Measurements from ENCODE around the gene OPA1.

The OPA1 gene

DNA sequence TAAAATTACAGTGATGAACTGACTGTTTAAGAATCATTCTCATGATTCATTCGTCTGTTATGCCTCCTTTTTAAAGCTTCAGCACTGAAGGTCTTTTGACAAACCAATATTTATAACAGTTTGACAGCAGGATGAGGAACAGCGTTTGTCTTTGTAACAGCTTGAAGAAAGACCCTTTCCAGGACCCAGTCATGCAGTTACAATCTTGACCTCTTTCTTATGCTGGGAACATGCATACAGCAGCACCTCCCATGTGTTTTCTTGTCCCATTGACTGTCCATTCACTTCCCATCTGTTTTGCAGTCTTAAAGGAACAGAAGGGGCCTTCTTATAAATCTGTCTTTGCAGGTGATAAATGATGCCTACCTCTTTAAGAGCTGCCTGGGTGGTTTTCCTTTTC, 87.2 kb downstream of the OPA1 start:
- H3K27me3 ChIP-seq (ENCODE audit: insufficient read depth, low read depth) = no peaks in the 10 kb centered on the region
- H4K20me1 ChIP-seq (ENCODE audit: insufficient read depth) = no peaks in the 10 kb centered on the region
- no peak overlapping the region for H3K27ac ChIP-seq
- no peaks in the 10 kb centered on the region for H3K79me2 ChIP-seq (ENCODE audit: insufficient read depth, low read depth)
- no peak for TF ChIP-seq CTCF (conservative IDR thresholded peaks at IDR 0.05; ENCODE audit: low read depth, low read length)
- H3K4me2 ChIP-seq = no peak overlapping the region
- no peak overlapping the region for H3K9ac ChIP-seq
- H2AFZ ChIP-seq (ENCODE audit: low read depth) = no peak overlapping the region
- H3K4me3 ChIP-seq (IDR thresholded peaks at IDR 0.05; ENCODE audit: insufficient read depth, low read depth, low read length) = no peak overlapping the region
- H3K36me3 ChIP-seq (ENCODE audit: insufficient read depth) = no peaks in the 10 kb centered on the region
- H3K4me1 ChIP-seq (ENCODE audit: low read depth, poor library complexity, severe bottlenecking) = no peaks in the 10 kb centered on the region

GRCh38 chr3:193681631-193682030, 88.6 kb downstream of the OPA1 start:
- H4K20me1 ChIP-seq (ENCODE audit: insufficient read depth) = no peaks in the 10 kb centered on the region
- no peaks in the 10 kb centered on the region for H3K36me3 ChIP-seq (ENCODE audit: insufficient read depth)
- H3K4me3 ChIP-seq (IDR thresholded peaks at IDR 0.05; ENCODE audit: insufficient read depth, low read depth, low read length) = no peak overlapping the region
- H2AFZ ChIP-seq (ENCODE audit: low read depth) = no peak overlapping the region
- TF ChIP-seq CTCF (conservative IDR thresholded peaks at IDR 0.05; ENCODE audit: low read depth, low read length) = no peak
- no peak overlapping the region for H3K27ac ChIP-seq
- H3K27me3 ChIP-seq (ENCODE audit: insufficient read depth, low read depth) = no peaks in the 10 kb centered on the region
- no peaks in the 10 kb centered on the region for H3K4me1 ChIP-seq (ENCODE audit: low read depth, poor library complexity, severe bottlenecking)
- no peak overlapping the region for H3K4me2 ChIP-seq
- H3K79me2 ChIP-seq (ENCODE audit: insufficient read depth, low read depth) = no peaks in the 10 kb centered on the region
- H3K9ac ChIP-seq = no peak overlapping the region

DNA sequence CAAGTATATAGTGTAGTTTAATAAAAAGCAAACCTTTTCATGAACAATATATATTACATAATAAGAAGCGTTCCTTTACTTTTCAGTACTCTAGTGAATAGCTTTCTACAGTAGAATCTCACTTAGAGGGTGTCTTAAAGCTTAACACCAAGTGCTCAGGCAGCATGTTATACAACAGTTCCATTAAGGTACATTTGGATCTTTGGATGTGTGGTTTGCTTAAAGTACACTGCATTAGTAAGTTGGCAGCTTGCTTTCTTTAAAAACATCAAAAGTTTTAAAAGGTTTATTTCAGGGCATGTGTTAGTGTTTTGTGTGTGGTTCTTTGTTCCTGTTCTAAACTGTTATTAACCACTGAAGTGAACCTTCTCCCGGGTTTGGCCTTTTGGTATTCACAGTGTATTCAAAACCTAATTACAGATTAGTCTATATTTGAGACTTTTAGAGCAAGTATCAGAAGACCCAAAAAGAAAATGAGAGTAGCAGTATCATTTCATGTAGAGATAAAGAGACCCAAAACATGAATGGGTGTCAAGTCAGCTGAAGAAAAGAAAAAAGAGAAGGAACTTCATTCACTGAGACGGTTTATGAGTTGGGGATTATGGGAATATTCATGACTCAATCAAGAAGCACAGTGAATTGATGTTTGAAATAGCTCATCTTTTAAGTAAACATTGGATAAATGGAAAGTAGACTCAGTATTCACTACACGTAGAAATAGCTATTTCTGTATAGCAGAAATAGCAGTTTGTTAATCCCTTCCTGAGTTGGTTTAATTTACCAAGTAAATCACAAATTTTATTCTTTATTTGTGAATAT, 93.9 kb downstream of the OPA1 start:
- H2AFZ ChIP-seq (ENCODE audit: low read depth) = no peak overlapping the region

GRCh38 chr3:193688834-193689714, 96.1 kb downstream of the OPA1 start:
- no peak overlapping the region for H3K4me2 ChIP-seq
- TF ChIP-seq CTCF (conservative IDR thresholded peaks at IDR 0.05; ENCODE audit: low read depth, low read length) = no peak
- no peaks in the 10 kb centered on the region for H3K27me3 ChIP-seq (ENCODE audit: insufficient read depth, low read depth)
- H3K36me3 ChIP-seq (ENCODE audit: insufficient read depth) = peaks cover 3% of the 10 kb centered on the region; the same call in 1 of the 2 replicates
- H3K4me3 ChIP-seq (IDR thresholded peaks at IDR 0.05; ENCODE audit: insufficient read depth, low read depth, low read length) = no peak overlapping the region
- no peak overlapping the region for H3K9ac ChIP-seq
- H2AFZ ChIP-seq (ENCODE audit: low read depth) = no peak overlapping the region
- no peaks in the 10 kb centered on the region for H3K4me1 ChIP-seq (ENCODE audit: low read depth, poor library complexity, severe bottlenecking)
- no peak overlapping the region for H3K27ac ChIP-seq
- H3K79me2 ChIP-seq (ENCODE audit: insufficient read depth, low read depth) = no peaks in the 10 kb centered on the region
- no peaks in the 10 kb centered on the region for H4K20me1 ChIP-seq (ENCODE audit: insufficient read depth)

More for the DNA sequence above, 93.9 kb downstream of the OPA1 start:
- H4K20me1 ChIP-seq (ENCODE audit: insufficient read depth) = no peaks in the 10 kb centered on the region
- TF ChIP-seq CTCF (conservative IDR thresholded peaks at IDR 0.05; ENCODE audit: low read depth, low read length) = no peak
- no peaks in the 10 kb centered on the region for H3K4me1 ChIP-seq (ENCODE audit: low read depth, poor library complexity, severe bottlenecking)
- no peaks in the 10 kb centered on the region for H3K36me3 ChIP-seq (ENCODE audit: insufficient read depth)
- no peak overlapping the region for H3K4me3 ChIP-seq (IDR thresholded peaks at IDR 0.05; ENCODE audit: insufficient read depth, low read depth, low read length)
- H3K27ac ChIP-seq = no peak overlapping the region
- no peaks in the 10 kb centered on the region for H3K79me2 ChIP-seq (ENCODE audit: insufficient read depth, low read depth)
- H3K4me2 ChIP-seq = no peak overlapping the region
- H3K27me3 ChIP-seq (ENCODE audit: insufficient read depth, low read depth) = no peaks in the 10 kb centered on the region
- H3K9ac ChIP-seq = no peak overlapping the region

Measured in KMS-11 (cell line).